ENCODE data around the gene KRTAP6-3. TPM values are rescaled to one million over a fixed set of nuclear protein-coding genes. Genes with fewer than 3 reads are reported as not detected.

KRTAP6-3 gene, protein sequence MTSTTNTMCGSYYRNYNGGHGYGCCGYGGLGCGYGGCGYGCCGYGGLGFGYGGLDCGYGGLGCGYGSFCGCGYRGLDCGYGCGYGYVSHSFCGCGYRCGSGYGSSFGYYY
- total RNA-seq (not detected), polyA plus RNA-seq (not detected)

DNA sequence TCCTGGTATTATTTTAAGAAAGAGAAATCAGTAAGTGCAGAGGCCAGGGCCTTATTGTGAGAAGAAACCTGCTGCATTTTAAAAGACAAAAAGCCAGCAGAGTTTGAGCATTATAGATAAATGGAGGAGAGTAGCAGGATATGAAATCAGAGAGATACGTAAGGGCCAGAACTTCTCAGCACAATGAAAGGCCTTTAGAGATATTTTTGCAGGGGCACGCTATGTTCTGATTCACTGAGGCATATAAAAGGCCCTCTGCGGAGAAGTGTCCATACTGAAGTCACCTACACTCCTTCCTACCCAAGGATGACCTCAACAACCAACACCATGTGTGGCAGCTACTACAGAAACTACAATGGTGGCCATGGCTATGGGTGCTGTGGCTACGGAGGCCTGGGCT is at the start of gene KRTAP6-3:
Gene KRTAP6-3, plus strand, starts transcription at position 301 of the 400 bp plus-strand sequence. Its CDS starts 6 bp downstream, at position 307.
- Histone ChIP-seq H3K27ac (no peak within 1 kb of the TSS), H3K9me3 (no peaks in the 10 kb centered on the region), H3K4me1 (no peaks in the 10 kb centered on the region), H3K27me3 (no peaks in the 10 kb centered on the region), H3K36me3 (no peaks in the 10 kb centered on the region), H3K4me3 (no peak within 1 kb of the TSS)
- intact Hi-C loops (cut with DNase I): no loop called here
- FAIRE-seq (no peak), ATAC-seq (no peak), DNase-seq (no peak)
- 89 to 97% methylated on average over 4 of the region's 4 CpGs for WGBS, 2 donors
- TF ChIP-seq, protein P1, sequence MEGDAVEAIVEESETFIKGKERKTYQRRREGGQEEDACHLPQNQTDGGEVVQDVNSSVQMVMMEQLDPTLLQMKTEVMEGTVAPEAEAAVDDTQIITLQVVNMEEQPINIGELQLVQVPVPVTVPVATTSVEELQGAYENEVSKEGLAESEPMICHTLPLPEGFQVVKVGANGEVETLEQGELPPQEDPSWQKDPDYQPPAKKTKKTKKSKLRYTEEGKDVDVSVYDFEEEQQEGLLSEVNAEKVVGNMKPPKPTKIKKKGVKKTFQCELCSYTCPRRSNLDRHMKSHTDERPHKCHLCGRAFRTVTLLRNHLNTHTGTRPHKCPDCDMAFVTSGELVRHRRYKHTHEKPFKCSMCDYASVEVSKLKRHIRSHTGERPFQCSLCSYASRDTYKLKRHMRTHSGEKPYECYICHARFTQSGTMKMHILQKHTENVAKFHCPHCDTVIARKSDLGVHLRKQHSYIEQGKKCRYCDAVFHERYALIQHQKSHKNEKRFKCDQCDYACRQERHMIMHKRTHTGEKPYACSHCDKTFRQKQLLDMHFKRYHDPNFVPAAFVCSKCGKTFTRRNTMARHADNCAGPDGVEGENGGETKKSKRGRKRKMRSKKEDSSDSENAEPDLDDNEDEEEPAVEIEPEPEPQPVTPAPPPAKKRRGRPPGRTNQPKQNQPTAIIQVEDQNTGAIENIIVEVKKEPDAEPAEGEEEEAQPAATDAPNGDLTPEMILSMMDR (IDR thresholded peaks at IDR 0.05): no peak

DNA sequence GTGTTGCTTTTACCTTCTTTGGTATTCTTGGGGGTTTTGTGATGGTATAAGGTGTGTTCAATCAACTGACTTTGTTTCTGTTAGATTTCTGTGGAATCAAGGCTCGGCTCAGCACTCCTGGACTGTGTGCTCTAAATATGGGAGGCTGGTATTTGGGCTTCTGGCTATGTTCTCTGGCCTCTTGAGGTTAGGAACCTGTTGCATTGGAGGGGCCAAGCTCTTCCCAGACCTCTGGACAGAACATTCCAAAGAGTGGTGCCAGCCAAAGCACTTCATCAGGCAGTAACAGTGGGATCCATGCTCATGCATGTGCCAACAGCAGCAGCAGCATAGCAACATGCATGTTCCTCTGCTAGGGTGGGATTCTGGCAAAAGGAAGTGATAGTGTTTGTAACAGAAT is 39.5 kb upstream of the KRTAP6-3 start:
- no peak for ATAC-seq

DNA sequence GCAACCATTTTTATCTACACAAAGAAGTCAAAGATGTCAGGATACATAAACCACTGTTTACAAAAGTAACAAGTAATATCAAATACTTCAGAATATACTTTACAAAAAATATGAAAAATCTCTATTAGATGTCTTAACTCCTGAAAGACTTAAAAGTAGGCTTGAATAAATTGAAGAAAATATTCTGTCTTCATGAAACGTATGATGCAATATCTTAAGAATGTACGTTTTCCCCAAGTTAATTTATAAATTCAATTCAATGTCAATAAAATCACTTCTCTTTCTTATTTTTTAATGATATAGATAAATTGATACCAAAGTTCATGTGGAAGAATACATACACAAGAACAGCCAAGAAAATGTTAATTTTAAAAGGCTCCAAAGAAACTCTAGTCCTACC is 37.1 kb upstream of the KRTAP6-3 start:
- Histone ChIP-seq H3K4me1 (no peaks in the 10 kb centered on the region), H3K27me3 (no peaks in the 10 kb centered on the region), H3K27ac (no peak overlapping the region), H3K36me3 (no peaks in the 10 kb centered on the region), H3K9me3 (no peaks in the 10 kb centered on the region), H3K4me3 (no peak overlapping the region)
- DNase-seq (no peak), ATAC-seq (no peak), FAIRE-seq (no peak)
- TF ChIP-seq, protein P1 (IDR thresholded peaks at IDR 0.05): no peak
- intact Hi-C loops (cut with DNase I): no loop called here
- WGBS, 2 donors: 71 to 82% methylated on average over 2 of the region's 2 CpGs

More for the DNA sequence above, 39.5 kb upstream of the KRTAP6-3 start:
- intact Hi-C loops (cut with DNase I): no loop called here
- Histone ChIP-seq H3K9me3 (no peaks in the 10 kb centered on the region), H3K27me3 (no peaks in the 10 kb centered on the region), H3K4me3 (no peak overlapping the region), H3K4me1 (no peaks in the 10 kb centered on the region), H3K27ac (no peak overlapping the region), H3K36me3 (no peaks in the 10 kb centered on the region)
- TF ChIP-seq, protein P1 (IDR thresholded peaks at IDR 0.05): no peak
- FAIRE-seq (no peak), DNase-seq (no peak)
- 66 to 83% methylated on average over 1 of the region's 1 CpG for WGBS, 2 donors

DNA sequence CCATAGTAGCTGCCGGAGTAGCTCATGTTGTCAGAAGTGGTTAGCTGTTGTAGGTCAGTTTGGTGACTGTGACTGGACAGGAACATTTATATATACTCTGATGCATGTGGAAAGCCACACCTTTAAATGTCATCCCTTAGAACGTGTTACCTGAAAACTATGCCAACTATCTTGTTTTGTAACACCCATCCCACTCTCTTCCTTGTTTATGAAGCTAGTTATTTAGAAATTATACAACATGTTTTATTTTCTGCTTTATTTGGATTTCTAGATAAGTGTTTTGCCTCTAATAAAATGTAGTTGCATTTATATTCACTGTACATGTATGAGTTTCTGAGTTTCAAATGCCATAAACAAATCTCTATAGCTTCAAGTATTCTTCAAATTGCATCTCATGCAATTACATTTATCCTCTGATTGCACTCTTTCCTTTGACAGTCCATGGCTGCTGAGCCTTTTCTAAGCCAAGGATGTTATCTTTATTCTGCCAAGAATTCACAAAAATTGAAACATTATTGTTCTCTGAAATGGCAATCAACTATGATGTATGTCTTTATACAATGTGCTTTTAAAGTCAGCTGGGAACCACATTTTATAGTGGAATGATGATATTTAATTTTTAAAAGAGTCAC is 30.9 kb upstream of the KRTAP6-3 start, which contains the start of gene KRTAP19-7:
Gene KRTAP19-7, minus strand, starts transcription at position 51 of the 632 bp plus-strand sequence. Its CDS starts 25 bp downstream, at position 26.
- no peaks in the 10 kb centered on the region for H3K27me3 ChIP-seq
- ATAC-seq: no peak
- H3K9me3 ChIP-seq: no peaks in the 10 kb centered on the region
- DNase-seq: no peak
- 55 to 59% methylated on average over 2 of the region's 2 CpGs for WGBS, 2 donors
- H3K4me3 ChIP-seq: no peak within 1 kb of the TSS
- no peak within 1 kb of the TSS for H3K27ac ChIP-seq
- no peaks in the 10 kb centered on the region for H3K36me3 ChIP-seq
- no peak for FAIRE-seq
- TF ChIP-seq, protein P1 (IDR thresholded peaks at IDR 0.05): no peak
- intact Hi-C loops (cut with DNase I): no loop called here
- no peaks in the 10 kb centered on the region for H3K4me1 ChIP-seq

DNA sequence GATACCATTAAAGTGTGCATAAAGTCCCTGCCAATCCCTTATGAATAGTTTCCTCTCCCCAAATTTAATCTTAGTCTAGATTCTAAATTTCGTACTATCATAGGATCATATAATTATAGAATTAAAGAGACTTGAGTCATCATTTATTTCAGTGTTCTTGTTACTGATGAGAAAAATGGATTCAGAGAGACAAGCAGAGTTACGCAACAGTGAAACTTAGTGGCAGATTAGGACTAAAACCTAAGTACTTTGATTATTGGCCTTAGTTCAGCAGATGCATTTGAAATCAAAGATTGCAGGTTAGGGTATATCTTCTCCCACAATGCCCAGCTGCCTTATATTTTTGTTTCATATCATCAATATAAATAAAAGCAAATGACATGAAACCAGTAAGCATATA is 30.3 kb upstream of the KRTAP6-3 start:
- Histone ChIP-seq H3K4me1 (no peaks in the 10 kb centered on the region), H3K4me3 (no peak overlapping the region), H3K9me3 (no peaks in the 10 kb centered on the region), H3K36me3 (no peaks in the 10 kb centered on the region), H3K27ac (no peak overlapping the region), H3K27me3 (no peaks in the 10 kb centered on the region)
- no peak for DNase-seq
- intact Hi-C loops (cut with DNase I): no loop called here
- FAIRE-seq: no peak
- WGBS, 2 donors: 74 to 86% methylated on average over 2 of the region's 2 CpGs
- TF ChIP-seq, protein P1 (IDR thresholded peaks at IDR 0.05): no peak
- ATAC-seq: no peak

Data from pancreas (tissue), 10 donors.